ENCODE results near the gene CYB5A.

CYB5A gene

GRCh38 chr18:74277296-74277695, 14.5 kb downstream of the CYB5A start:
- DNase-seq (ENCODE audit: low read depth in 2 of 2), result no peak

GRCh38 chr18:74276609-74277008, 15.2 kb downstream of the CYB5A start:
- DNase-seq (ENCODE audit: low read depth in 2 of 2), result no peak

- DNase-seq (ENCODE audit: low read depth in 2 of 2), result no peak
Measured at GRCh38 chr18:74275736-74276135, 16.0 kb downstream of the CYB5A start.

GRCh38 chr18:74274700-74275099, 17.1 kb downstream of the CYB5A start:
- no peak for DNase-seq (ENCODE audit: low read depth in 2 of 2)

- no peak for DNase-seq (ENCODE audit: low read depth in 2 of 2)
Measured at GRCh38 chr18:74273394-74273793, 18.4 kb downstream of the CYB5A start.

- DNase-seq (ENCODE audit: low read depth in 2 of 2), result no peak
Measured at GRCh38 chr18:74271635-74272034, 20.1 kb downstream of the CYB5A start.

- no peak for DNase-seq (ENCODE audit: low read depth in 2 of 2)
Measured at GRCh38 chr18:74268933-74269620, 22.7 kb downstream of the CYB5A start.

GRCh38 chr18:74268175-74268574, 23.6 kb downstream of the CYB5A start:
- DNase-seq (ENCODE audit: low read depth in 2 of 2), result no peak

GRCh38 chr18:74266161-74266560, 25.6 kb downstream of the CYB5A start:
- no peak for DNase-seq (ENCODE audit: low read depth in 2 of 2)

- no peak for DNase-seq (ENCODE audit: low read depth in 2 of 2)
Measured at GRCh38 chr18:74265546-74266098, 26.1 kb downstream of the CYB5A start.

GRCh38 chr18:74264303-74265020, 27.3 kb downstream of the CYB5A start:
- no peak for DNase-seq (ENCODE audit: low read depth in 2 of 2)

- no peak for DNase-seq (ENCODE audit: low read depth in 2 of 2)
Measured at GRCh38 chr18:74261053-74261713, 30.6 kb downstream of the CYB5A start.

GRCh38 chr18:74259347-74259746, 32.4 kb downstream of the CYB5A start:
- no peak for DNase-seq (ENCODE audit: low read depth in 2 of 2)

- no peak for DNase-seq (ENCODE audit: low read depth in 2 of 2)
Measured at GRCh38 chr18:74257083-74257482, 34.7 kb downstream of the CYB5A start.

GRCh38 chr18:74256190-74256589, 35.6 kb downstream of the CYB5A start:
- no peak for DNase-seq (ENCODE audit: low read depth in 2 of 2)

GRCh38 chr18:74255131-74255616, 36.6 kb downstream of the CYB5A start:
- DNase-seq (ENCODE audit: low read depth in 2 of 2), result no peak

GRCh38 chr18:74252039-74252395, 39.7 kb downstream of the CYB5A start:
- DNase-seq (ENCODE audit: low read depth in 2 of 2), result no peak

- DNase-seq (ENCODE audit: low read depth in 2 of 2), result no peak
Measured at GRCh38 chr18:74251297-74252038, 40.3 kb downstream of the CYB5A start.

GRCh38 chr18:74250131-74250530, 41.6 kb downstream of the CYB5A start:
- DNase-seq (ENCODE audit: low read depth in 2 of 2), result no peak

GRCh38 chr18:74249181-74249968, 42.4 kb downstream of the CYB5A start:
- no peak for DNase-seq (ENCODE audit: low read depth in 2 of 2)

- no peak for DNase-seq (ENCODE audit: low read depth in 2 of 2)
Measured at GRCh38 chr18:74248595-74248994, 43.2 kb downstream of the CYB5A start.

All from stimulated activated CD8-positive, alpha-beta memory T cell treated with anti-CD3 and anti-CD28 coated beads, Interleukin-2, amount 100 ng/mL, for 1 hour (primary cell).